Nephron (organoid): ENCODE results near the gene SMAD3.

Experiments used
- H3K27ac Mint-ChIP-seq, 3 experiments: 2 replicates each; pipeline ENCODE4 v1.8.0; 2020; ENCODE audit warnings: mixed read lengths in 3 of 3, mild to moderate bottlenecking in 2 of 3, moderate library complexity in 1 of 3
- H3K27me3 Mint-ChIP-seq: 2 replicates; pipeline ENCODE4 v1.8.0; 2021; ENCODE audit warnings: low read depth, mild to moderate bottlenecking, moderate library complexity, mixed read lengths
- H3K36me3 Mint-ChIP-seq: 2 replicates; pipeline ENCODE4 v1.8.0; 2020; ENCODE audit warnings: low read depth, mixed read lengths
- H3K4me1 Mint-ChIP-seq: 2 replicates; pipeline ENCODE4 v1.8.0; 2020; ENCODE audit warnings: mixed read lengths
- H3K4me3 Mint-ChIP-seq, 3 experiments: 2 replicates each; pipeline ENCODE4 v1.8.0; 2020; ENCODE audit warnings: mild to moderate bottlenecking in 3 of 3, mixed read lengths in 3 of 3, moderate library complexity in 2 of 3
- H3K9me3 Mint-ChIP-seq: 2 replicates; pipeline ENCODE4 v1.8.0; 2020; ENCODE audit warnings: mixed read lengths
- CTCF ChIP-seq, 3 experiments: fragments of 200-600 bp; sonication (generic); IDR thresholded peaks; one replicate each; pipeline ENCODE4 v1.5.0; 2021; ENCODE audit warnings: antibody characterized with exemption in 3 of 3; ENCODE audit not compliant: unreplicated experiment in 3 of 3

Gene SMAD3

GRCh38 chr15:67175643-67176071 lies 110.3 kb downstream of the SMAD3 start:
- Mint-ChIP-seq H3K36me3 (peaks cover 70% of the 10 kb centered on the region), H3K9me3 (no peaks in the 10 kb centered on the region), H3K27me3 (no peaks in the 10 kb centered on the region), H3K4me3 (no peak overlapping the region), H3K4me1 (peaks cover 78% of the 10 kb centered on the region), H3K27ac (peak overlapping the region; percentile 51 to 71 (median 53))
- TF ChIP-seq CTCF (IDR thresholded peaks at IDR 0.05; ENCODE audit: unreplicated experiment in 3 of 3): no peak

GRCh38 chr15:67176195-67176971 lies 111.0 kb downstream of the SMAD3 start:
- Mint-ChIP-seq H3K36me3 (peaks cover 64% of the 10 kb centered on the region), H3K27ac (peak overlapping the region; percentile 51 to 71 (median 53)), H3K4me3 (no peak overlapping the region), H3K4me1 (peaks cover 71% of the 10 kb centered on the region), H3K27me3 (no peaks in the 10 kb centered on the region), H3K9me3 (no peaks in the 10 kb centered on the region)
- no peak for TF ChIP-seq CTCF (IDR thresholded peaks at IDR 0.05; ENCODE audit: unreplicated experiment in 3 of 3)

GRCh38 chr15:67177752-67178151 lies 112.3 kb downstream of the SMAD3 start:
- Mint-ChIP-seq H3K9me3 (no peaks in the 10 kb centered on the region), H3K27me3 (no peaks in the 10 kb centered on the region), H3K27ac (no peak overlapping the region), H3K4me1 (peaks cover 57% of the 10 kb centered on the region), H3K4me3 (no peak overlapping the region), H3K36me3 (peaks cover 60% of the 10 kb centered on the region)
- no peak for TF ChIP-seq CTCF (IDR thresholded peaks at IDR 0.05; ENCODE audit: unreplicated experiment in 3 of 3)

GRCh38 chr15:67178569-67179210 lies 113.3 kb downstream of the SMAD3 start:
- no peaks in the 10 kb centered on the region for H3K27me3 Mint-ChIP-seq
- TF ChIP-seq CTCF (IDR thresholded peaks at IDR 0.05; ENCODE audit: unreplicated experiment in 3 of 3): no peak
- peak overlapping the region; percentile 21 to 82 (median 28) for H3K27ac Mint-ChIP-seq
- no peaks in the 10 kb centered on the region for H3K9me3 Mint-ChIP-seq
- H3K4me1 Mint-ChIP-seq: peaks cover 53% of the 10 kb centered on the region
- peaks cover 55% of the 10 kb centered on the region for H3K36me3 Mint-ChIP-seq
- no peak overlapping the region for H3K4me3 Mint-ChIP-seq

- no peak for TF ChIP-seq CTCF (IDR thresholded peaks at IDR 0.05; ENCODE audit: unreplicated experiment in 3 of 3)
- Mint-ChIP-seq H3K27me3 (no peaks in the 10 kb centered on the region), H3K27ac (no peak overlapping the region), H3K36me3 (peaks cover 56% of the 10 kb centered on the region), H3K9me3 (no peaks in the 10 kb centered on the region), H3K4me3 (no peak overlapping the region), H3K4me1 (peaks cover 48% of the 10 kb centered on the region)
Observed at GRCh38 chr15:67179411-67179995, 114.1 kb downstream of the SMAD3 start.
